Activated CD8-positive, alpha-beta memory T cell treated with anti-CD3 and anti-CD28 coated beads for 48 hours (primary cell): ENCODE measurements around the gene KISS1.
A peak's percentile ranks its signal among the peaks of the same experiment; 100 is the strongest.

Experiments
- DNase-seq, 3 experiments: peaks; one replicate each; pipeline ENCODE4 v3.0.0-alpha.2; 2020; ENCODE audit warnings: low read depth in 2 of 3, low spot score in 2 of 3

Gene KISS1

GRCh38 chr1:204192589-204193352 lies 3.5 kb downstream of the KISS1 start:
- DNase-seq = no peak

GRCh38 chr1:204192046-204192445 lies 4.2 kb downstream of the KISS1 start:
- DNase-seq = no peak

- DNase-seq = no peak
Measured at GRCh38 chr1:204191456-204191855, 4.8 kb downstream of the KISS1 start.

DNA sequence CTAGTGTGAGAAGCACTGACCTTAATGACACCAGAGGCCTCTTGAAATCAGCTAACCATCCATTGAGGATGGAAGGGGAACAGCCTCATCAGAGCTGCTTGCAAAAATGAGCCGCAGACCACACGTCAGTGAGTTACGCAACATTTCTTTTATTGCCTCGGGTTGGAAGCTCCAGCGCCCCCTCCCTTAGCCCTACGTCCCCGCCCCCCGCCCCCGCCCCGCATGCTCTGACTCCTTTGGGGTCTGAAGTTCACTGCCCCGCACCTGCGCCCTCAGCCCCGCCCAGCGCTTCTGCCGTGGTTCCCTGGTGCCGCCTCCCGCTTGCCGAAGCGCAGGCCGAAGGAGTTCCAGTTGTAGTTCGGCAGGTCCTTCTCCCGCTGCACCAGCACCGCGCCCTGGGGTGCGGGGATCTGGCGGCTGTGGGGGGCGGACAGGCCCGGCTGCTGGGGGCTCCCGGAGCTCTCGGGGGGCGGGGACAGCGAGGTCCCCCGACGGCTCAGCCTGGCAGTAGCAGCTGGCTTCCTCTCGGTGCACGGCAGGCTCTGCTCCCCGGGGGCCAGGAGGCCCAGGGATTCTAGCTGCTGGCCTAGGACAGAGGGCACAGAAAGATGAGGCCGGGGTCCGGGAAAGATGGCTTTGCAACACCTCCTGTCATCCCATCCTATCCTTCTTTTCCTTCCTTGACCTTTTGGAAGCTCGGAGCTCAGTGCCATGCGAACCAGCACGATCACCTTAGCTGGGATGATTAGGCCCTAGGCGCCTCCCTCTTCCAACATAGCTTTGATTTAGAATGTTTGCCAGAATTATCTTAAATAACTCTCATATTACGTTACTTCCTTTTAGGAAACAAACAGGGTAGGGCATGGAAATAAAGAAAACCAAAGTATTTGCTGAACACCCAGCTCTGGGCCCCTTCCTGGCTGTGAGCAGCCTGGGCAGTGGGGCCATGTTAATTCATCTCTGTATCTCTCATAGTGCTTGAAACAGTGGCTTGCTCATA lies 5.8 kb downstream of the KISS1 start:
- DNase-seq = no peak

- no peak for DNase-seq
Measured at GRCh38 chr1:204188959-204189639, 7.2 kb downstream of the KISS1 start.

- no peak for DNase-seq
Measured at GRCh38 chr1:204186597-204186996, 9.7 kb downstream of the KISS1 start.

- DNase-seq = no peak
Measured at GRCh38 chr1:204181116-204181515, 15.2 kb downstream of the KISS1 start.

- DNase-seq = no peak
Measured at GRCh38 chr1:204180133-204180532, 16.2 kb downstream of the KISS1 start.

- DNase-seq = no peak
Measured at GRCh38 chr1:204178487-204179281, 17.6 kb downstream of the KISS1 start.

DNA sequence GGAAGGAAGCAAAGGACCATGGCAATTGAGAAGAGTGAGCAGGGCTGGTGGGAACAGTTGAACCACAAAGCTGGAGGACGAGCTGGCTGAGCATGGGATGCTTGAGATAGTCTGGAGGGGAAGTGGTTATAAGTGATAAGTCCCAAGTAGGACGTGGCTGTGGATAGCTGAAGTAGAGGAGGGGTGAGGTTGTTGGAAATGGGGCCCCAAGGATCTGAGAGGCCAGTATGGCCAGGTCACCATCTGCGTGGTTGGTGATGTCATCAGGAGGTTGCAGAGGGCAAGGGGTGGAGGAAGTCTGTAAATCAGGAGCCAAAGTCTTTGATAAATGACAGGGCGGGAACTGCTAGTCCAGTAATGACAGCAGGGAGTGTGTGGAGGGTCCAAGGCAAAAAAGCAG lies 19.2 kb downstream of the KISS1 start:
- no peak for DNase-seq

GRCh38 chr1:204176049-204176448 lies 20.2 kb downstream of the KISS1 start:
- DNase-seq = no peak

- no peak for DNase-seq
Measured at GRCh38 chr1:204174958-204175357, 21.3 kb downstream of the KISS1 start.

GRCh38 chr1:204172404-204173029 lies 23.8 kb downstream of the KISS1 start:
- DNase-seq = no peak

GRCh38 chr1:204171751-204172178 lies 24.5 kb downstream of the KISS1 start:
- DNase-seq = no peak

DNA sequence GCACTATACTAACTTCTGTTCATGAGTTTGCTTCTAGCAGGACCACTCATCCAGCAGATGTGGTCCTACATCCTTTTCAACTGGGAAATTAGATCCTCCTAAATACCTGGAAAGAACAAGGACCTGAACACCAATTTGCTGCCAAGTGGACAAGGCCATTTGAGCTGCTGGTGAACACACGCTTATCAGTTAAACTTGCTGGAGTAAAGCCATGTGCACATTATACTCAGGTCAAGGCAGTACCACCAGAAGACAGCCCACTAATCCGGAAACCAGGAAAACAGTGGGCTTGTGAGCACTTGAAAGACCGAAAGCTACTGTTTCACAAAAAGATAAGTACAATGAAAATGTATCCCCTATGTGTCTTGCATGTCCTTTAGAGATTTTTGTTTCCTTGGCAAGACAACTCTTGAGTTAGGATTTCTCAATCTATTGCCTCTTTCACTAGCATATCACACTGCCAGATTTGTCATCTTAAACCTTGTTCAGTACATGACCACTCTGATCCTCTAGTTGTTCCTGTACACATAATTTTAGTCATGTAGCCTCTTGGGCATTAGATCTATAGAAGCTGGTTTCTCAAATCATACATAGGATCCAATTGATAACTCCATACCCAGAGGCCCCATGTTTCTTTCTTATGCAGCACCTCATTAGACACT lies 25.7 kb downstream of the KISS1 start:
- DNase-seq = no peak

DNA sequence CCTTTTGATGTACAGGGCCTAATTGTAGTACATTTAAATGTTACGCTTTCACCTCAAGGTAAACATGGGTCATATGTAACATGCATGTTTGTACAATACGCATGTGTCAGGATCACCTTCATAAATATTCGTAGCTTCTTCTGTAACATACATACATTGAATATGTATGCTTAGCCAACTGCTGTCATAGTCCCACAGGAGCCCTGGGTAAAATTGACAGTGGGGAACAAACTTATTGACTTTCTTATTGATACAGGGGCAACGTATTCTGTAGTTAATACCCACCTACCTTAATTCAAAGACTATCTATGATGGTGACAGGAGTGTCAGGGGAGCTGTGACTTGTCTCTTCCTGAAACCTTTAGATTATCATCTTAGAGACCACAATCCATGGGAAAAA lies 26.4 kb downstream of the KISS1 start:
- no peak for DNase-seq

DNA sequence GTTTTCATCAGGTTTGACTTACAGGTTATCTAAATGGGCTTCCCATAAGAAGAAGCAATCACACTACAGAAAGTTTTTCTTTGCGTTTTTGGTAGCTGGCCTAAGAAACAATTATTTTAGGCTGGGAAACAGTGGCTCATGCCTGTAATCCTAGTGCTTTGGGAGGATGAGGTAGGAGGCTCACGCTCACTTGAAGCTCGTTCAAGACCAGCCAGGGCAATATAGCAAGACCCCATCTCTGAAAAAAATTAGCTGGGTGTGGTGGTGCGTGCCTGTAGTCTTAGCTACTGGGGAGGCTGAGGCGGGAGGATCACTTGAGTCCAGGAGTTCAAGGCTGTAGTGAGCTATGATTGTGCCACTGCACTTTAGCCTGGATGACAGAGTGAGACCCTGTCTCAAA lies 28.6 kb downstream of the KISS1 start:
- DNase-seq = no peak

DNA sequence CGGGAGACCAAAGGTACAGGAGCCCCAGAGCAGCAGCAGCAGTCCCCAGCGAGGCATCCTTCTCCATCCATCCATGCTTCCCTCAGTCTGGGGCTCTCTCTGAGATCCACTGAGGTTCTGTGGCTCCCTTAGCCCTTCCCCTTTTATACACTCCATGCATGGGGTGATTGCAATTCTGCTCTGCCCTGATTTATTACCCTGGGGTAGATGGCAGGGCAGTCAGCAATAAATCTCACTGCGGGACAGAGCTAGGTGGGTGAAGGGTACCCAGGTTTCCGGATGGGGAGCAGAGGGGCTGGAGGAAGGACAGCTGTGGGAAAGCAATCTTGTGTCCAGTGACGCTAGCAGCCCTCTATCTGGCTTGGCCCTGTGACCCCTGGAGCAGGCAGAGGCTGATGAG lies 30.1 kb downstream of the KISS1 start, which contains the start of gene REN:
Gene REN, minus strand, starts transcription at position 119 of the 400 bp plus-strand sequence. Its CDS starts 44 bp downstream, at position 75.
- DNase-seq = no peak

GRCh38 chr1:204162494-204163074 lies 33.7 kb downstream of the KISS1 start:
- DNase-seq = peak; percentile 46 to 74 (median 71)
